ENCODE data around the gene CLDN14. TPM values are rescaled to one million over a fixed set of nuclear protein-coding genes. Genes with fewer than 3 reads are reported as not detected.
"Not testable (repeated sequence)": the region's sequence is repeated elsewhere in the genome, so short reads cannot be mapped to it uniquely, and the experiment has no call there.

The CLDN14 gene
- total RNA-seq, 2 experiments from 2014 or later, result not detected

- no peaks in the 10 kb centered on the region for H3K4me1 Mint-ChIP-seq (ENCODE audit: low read depth)
- peaks cover 2% of the 10 kb centered on the region for H3K27me3 Mint-ChIP-seq (ENCODE audit: low read depth)
- ChIA-PET CTCF (interaction anchor here (1.3 kb wide), 1 partner anchor 153 kb away, joined by 3 read pairs; no protein-coding TSS in a partner anchor), POLR2A (no interaction called here)
- H3K27ac Mint-ChIP-seq, result no peak overlapping the region
- no peak overlapping the region for H3K4me3 Mint-ChIP-seq
- DNase-seq (no peak), ATAC-seq (no peak)
- H3K36me3 Mint-ChIP-seq (ENCODE audit: low read depth), result no peaks in the 10 kb centered on the region
- H3K9me3 Mint-ChIP-seq (ENCODE audit: insufficient read depth), result no peaks in the 10 kb centered on the region
Measured at GRCh38 chr21:36478207-36478701, 1.7 kb downstream of the CLDN14 start.

GRCh38 chr21:36477559-36477958 lies 2.4 kb downstream of the CLDN14 start:
- ChIA-PET CTCF (interaction anchor here (1.3 kb wide), 1 partner anchor 153 kb away, joined by 3 read pairs; no protein-coding TSS in a partner anchor), POLR2A (no interaction called here)
- Mint-ChIP-seq H3K4me3 (no peak overlapping the region), H3K36me3 (ENCODE audit: low read depth) (no peaks in the 10 kb centered on the region), H3K9me3 (ENCODE audit: insufficient read depth) (no peaks in the 10 kb centered on the region), H3K27ac (no peak overlapping the region), H3K4me1 (ENCODE audit: low read depth) (no peaks in the 10 kb centered on the region), H3K27me3 (ENCODE audit: low read depth) (peaks cover 2% of the 10 kb centered on the region)
- DNase-seq (no peak), ATAC-seq (no peak)

- ChIA-PET POLR2A (no interaction called here), CTCF (no interaction called here)
- Mint-ChIP-seq H3K36me3 (ENCODE audit: low read depth) (no peaks in the 10 kb centered on the region), H3K27ac (no peak overlapping the region), H3K4me1 (ENCODE audit: low read depth) (no peaks in the 10 kb centered on the region), H3K9me3 (ENCODE audit: insufficient read depth) (no peaks in the 10 kb centered on the region), H3K27me3 (ENCODE audit: low read depth) (no peaks in the 10 kb centered on the region), H3K4me3 (no peak overlapping the region)
- ATAC-seq (no peak), DNase-seq (no peak)
Measured at GRCh38 chr21:36477001-36477400, 2.9 kb downstream of the CLDN14 start.

GRCh38 chr21:36476541-36476940 lies 3.4 kb downstream of the CLDN14 start:
- POLR2A ChIA-PET; H3K27ac Mint-ChIP-seq; DNase-seq; H3K4me3 Mint-ChIP-seq; ATAC-seq; H3K4me1 Mint-ChIP-seq (ENCODE audit: low read depth); CTCF ChIA-PET; H3K27me3 Mint-ChIP-seq (ENCODE audit: low read depth); H3K36me3 Mint-ChIP-seq (ENCODE audit: low read depth); H3K9me3 Mint-ChIP-seq (ENCODE audit: insufficient read depth): not testable (repeated sequence)

GRCh38 chr21:36474591-36474990 lies 5.3 kb downstream of the CLDN14 start:
- no peaks in the 10 kb centered on the region for H3K4me1 Mint-ChIP-seq (ENCODE audit: low read depth)
- no peak overlapping the region for H3K27ac Mint-ChIP-seq
- H3K9me3 Mint-ChIP-seq (ENCODE audit: insufficient read depth), result no peaks in the 10 kb centered on the region
- DNase-seq (no peak), ATAC-seq (no peak)
- H3K36me3 Mint-ChIP-seq (ENCODE audit: low read depth), result no peaks in the 10 kb centered on the region
- no peaks in the 10 kb centered on the region for H3K27me3 Mint-ChIP-seq (ENCODE audit: low read depth)
- ChIA-PET POLR2A (no interaction called here), CTCF (no interaction called here)
- H3K4me3 Mint-ChIP-seq, result no peak overlapping the region

- H3K4me1 Mint-ChIP-seq (ENCODE audit: low read depth), result no peaks in the 10 kb centered on the region
- ChIA-PET CTCF (no interaction called here), POLR2A (no interaction called here)
- no peaks in the 10 kb centered on the region for H3K9me3 Mint-ChIP-seq (ENCODE audit: insufficient read depth)
- H3K27ac Mint-ChIP-seq, result no peak overlapping the region
- DNase-seq, result no peak
- no peak for ATAC-seq
- no peaks in the 10 kb centered on the region for H3K36me3 Mint-ChIP-seq (ENCODE audit: low read depth)
- no peak overlapping the region for H3K4me3 Mint-ChIP-seq
- no peaks in the 10 kb centered on the region for H3K27me3 Mint-ChIP-seq (ENCODE audit: low read depth)
Measured at GRCh38 chr21:36473203-36473602, 6.7 kb downstream of the CLDN14 start.

GRCh38 chr21:36472377-36472776 lies 7.5 kb downstream of the CLDN14 start:
- no peaks in the 10 kb centered on the region for H3K4me1 Mint-ChIP-seq (ENCODE audit: low read depth)
- no peak overlapping the region for H3K27ac Mint-ChIP-seq
- H3K27me3 Mint-ChIP-seq (ENCODE audit: low read depth), result no peaks in the 10 kb centered on the region
- CTCF ChIA-PET, result no interaction called here
- no peaks in the 10 kb centered on the region for H3K36me3 Mint-ChIP-seq (ENCODE audit: low read depth)
- no peak overlapping the region for H3K4me3 Mint-ChIP-seq
- POLR2A ChIA-PET, result no interaction called here
- H3K9me3 Mint-ChIP-seq (ENCODE audit: insufficient read depth), result no peaks in the 10 kb centered on the region
- no peak for ATAC-seq
- no peak for DNase-seq

- POLR2A ChIA-PET, result no interaction called here
- Mint-ChIP-seq H3K9me3 (ENCODE audit: insufficient read depth) (no peaks in the 10 kb centered on the region), H3K36me3 (ENCODE audit: low read depth) (no peaks in the 10 kb centered on the region), H3K27ac (no peak overlapping the region), H3K4me3 (no peak overlapping the region), H3K27me3 (ENCODE audit: low read depth) (no peaks in the 10 kb centered on the region), H3K4me1 (ENCODE audit: low read depth) (no peaks in the 10 kb centered on the region)
- ATAC-seq (no peak), DNase-seq (no peak)
- CTCF ChIA-PET, result interaction anchor here (0.5 kb wide), 1 partner anchor 503 kb away, joined by 3 read pairs; no protein-coding TSS in a partner anchor
Measured at GRCh38 chr21:36471254-36471723, 8.6 kb downstream of the CLDN14 start.

- Mint-ChIP-seq H3K4me1 (ENCODE audit: low read depth) (no peaks in the 10 kb centered on the region), H3K27me3 (ENCODE audit: low read depth) (no peaks in the 10 kb centered on the region), H3K27ac (no peak overlapping the region), H3K36me3 (ENCODE audit: low read depth) (no peaks in the 10 kb centered on the region), H3K4me3 (no peak overlapping the region), H3K9me3 (ENCODE audit: insufficient read depth) (no peaks in the 10 kb centered on the region)
- DNase-seq, result no peak
- no peak for ATAC-seq
- CTCF ChIA-PET, result no interaction called here
- POLR2A ChIA-PET, result no interaction called here
Measured at GRCh38 chr21:36470294-36470693, 9.6 kb downstream of the CLDN14 start.

- no peaks in the 10 kb centered on the region for H3K4me1 Mint-ChIP-seq (ENCODE audit: low read depth)
- POLR2A ChIA-PET, result no interaction called here
- CTCF ChIA-PET, result no interaction called here
- no peaks in the 10 kb centered on the region for H3K27me3 Mint-ChIP-seq (ENCODE audit: low read depth)
- H3K9me3 Mint-ChIP-seq (ENCODE audit: insufficient read depth), result no peaks in the 10 kb centered on the region
- H3K27ac Mint-ChIP-seq, result no peak overlapping the region
- no peak overlapping the region for H3K4me3 Mint-ChIP-seq
- no peaks in the 10 kb centered on the region for H3K36me3 Mint-ChIP-seq (ENCODE audit: low read depth)
- ATAC-seq (no peak), DNase-seq (no peak)
Measured at GRCh38 chr21:36466061-36466511, 13.8 kb downstream of the CLDN14 start.

- H3K4me3 Mint-ChIP-seq, result no peak overlapping the region
- POLR2A ChIA-PET, result no interaction called here
- H3K27ac Mint-ChIP-seq, result no peak overlapping the region
- DNase-seq (no peak), ATAC-seq (no peak)
- no peaks in the 10 kb centered on the region for H3K4me1 Mint-ChIP-seq (ENCODE audit: low read depth)
- H3K27me3 Mint-ChIP-seq (ENCODE audit: low read depth), result no peaks in the 10 kb centered on the region
- no peaks in the 10 kb centered on the region for H3K36me3 Mint-ChIP-seq (ENCODE audit: low read depth)
- CTCF ChIA-PET, result no interaction called here
- no peaks in the 10 kb centered on the region for H3K9me3 Mint-ChIP-seq (ENCODE audit: insufficient read depth)
Measured at GRCh38 chr21:36465478-36465877, 14.4 kb downstream of the CLDN14 start.

- ChIA-PET CTCF (no interaction called here), POLR2A (no interaction called here)
- Mint-ChIP-seq H3K4me3 (no peak overlapping the region), H3K36me3 (ENCODE audit: low read depth) (no peaks in the 10 kb centered on the region), H3K4me1 (ENCODE audit: low read depth) (no peaks in the 10 kb centered on the region), H3K27me3 (ENCODE audit: low read depth) (no peaks in the 10 kb centered on the region), H3K9me3 (ENCODE audit: insufficient read depth) (no peaks in the 10 kb centered on the region), H3K27ac (no peak overlapping the region)
- no peak for DNase-seq
- ATAC-seq, result no peak
Measured at GRCh38 chr21:36464590-36464989, 15.3 kb downstream of the CLDN14 start.

- CTCF ChIA-PET, result no interaction called here
- no peaks in the 10 kb centered on the region for H3K4me1 Mint-ChIP-seq (ENCODE audit: low read depth)
- no peak for ATAC-seq
Measured at GRCh38 chr21:36463991-36464390, 15.9 kb downstream of the CLDN14 start.

More at GRCh38 chr21:36463991-36464390, 15.9 kb downstream of the CLDN14 start:
- no peaks in the 10 kb centered on the region for H3K36me3 Mint-ChIP-seq (ENCODE audit: low read depth)
- H3K9me3 Mint-ChIP-seq (ENCODE audit: insufficient read depth), result no peaks in the 10 kb centered on the region
- no peak for DNase-seq
- H3K27ac Mint-ChIP-seq, result no peak overlapping the region
- no peak overlapping the region for H3K4me3 Mint-ChIP-seq
- POLR2A ChIA-PET, result no interaction called here
- H3K27me3 Mint-ChIP-seq (ENCODE audit: low read depth), result no peaks in the 10 kb centered on the region

Data from activated CD8-positive, alpha-beta T cell treated with anti-CD3 and anti-CD28 coated beads, Interleukin-2, amount 10 ng/mL, durations not matched to agents 7 days and 5 days (primary cell).